ENCODE results near the gene ZNF474. TPM values are rescaled to one million over a fixed set of nuclear protein-coding genes. Genes with fewer than 3 reads are reported as not detected.

The ZNF474 gene
- total and polyA plus RNA-seq, 2 of the 4 experiments (the other 2 are of a cell fraction), result 0.24 to 0.54 TPM

- POLR2A ChIA-PET (ENCODE audit: unreplicated experiment), result no interaction called here
- TF ChIP-seq POLR2A (IDR thresholded peaks at IDR 0.05; ENCODE audit: low read depth, low read length) (no peak), MAZ (IDR thresholded peaks at IDR 0.05; ENCODE audit: borderline replicate concordance, low read depth, low read length) (no peak), MAFK (IDR thresholded peaks at IDR 0.05; ENCODE audit: low read depth, low read length) (no peak), RFX5 (IDR thresholded peaks at IDR 0.05; ENCODE audit: low read depth, low read length) (no peak), BHLHE40 (IDR thresholded peaks at IDR 0.05; ENCODE audit: low read depth, low read length) (no peak), USF2 (IDR thresholded peaks at IDR 0.05; ENCODE audit: low read depth, low read length) (no peak), SMC3 (IDR thresholded peaks at IDR 0.05; ENCODE audit: low read depth, low read length) (no peak), CHD1 (IDR thresholded peaks at IDR 0.05; ENCODE audit: low read depth, low read length) (no peak), FOS (IDR thresholded peaks at IDR 0.05; ENCODE audit: low read depth, low read length) (no peak), RAD21 (IDR thresholded peaks at IDR 0.05; ENCODE audit: low read length) (no peak), RCOR1 (IDR thresholded peaks at IDR 0.05; ENCODE audit: insufficient replicate concordance, low read length) (no peak), CTCF (conservative IDR thresholded peaks at IDR 0.05; ENCODE audit: low read depth, low read length) (no peak), CEBPB (IDR thresholded peaks at IDR 0.05; ENCODE audit: low read depth, low read length) (no peak), NFE2L2 (IDR thresholded peaks at IDR 0.05; ENCODE audit: low read depth, low read length) (no peak), ELK1 (IDR thresholded peaks at IDR 0.05; ENCODE audit: borderline replicate concordance, low read depth, low read length) (no peak)
These were observed 55.4 kb downstream of the ZNF474 start for GRCh38 chr5:122184676-122185255.

More at GRCh38 chr5:122184676-122185255, 55.4 kb downstream of the ZNF474 start:
- Histone ChIP-seq H3K23ac (ENCODE audit: low read depth, low read length) (0 out of 2 replicates have a peak overlapping the region, but pooled peaks have one; percentile 13), H2AFZ (replicated peaks; ENCODE audit: low read length, poor library complexity) (no peak overlapping the region), H2AK9ac (replicated peaks; ENCODE audit: low read depth, low read length, poor library complexity) (no peak overlapping the region), H3K36me3 (ENCODE audit: control insufficient read depth, insufficient read depth, low read length) (no peaks in the 10 kb centered on the region), H3K9me1 (ENCODE audit: insufficient read depth, low read length) (no peaks in the 10 kb centered on the region), H3K4me2 (ENCODE audit: low read depth, low read length) (no peak overlapping the region), H3K4ac (ENCODE audit: low read depth, low read length) (peak overlapping the region; percentile 34), H2AK5ac (ENCODE audit: low read depth, low read length) (peak overlapping the region; percentile 31; the same call in 1 of the 2 replicates), H3K79me1 (ENCODE audit: low read depth in 1 of 2, low read length in 2 of 2) (peaks cover 0 to 3% of the 10 kb centered on the region in 2 experiments; a peak in 1 of 4 replicates), H3K4me1 (ENCODE audit: control insufficient read depth, insufficient read depth, low read length) (peaks cover 11% of the 10 kb centered on the region), H3K9ac (ENCODE audit: low read depth, low read length) (no peak overlapping the region), H2BK15ac (ENCODE audit: low read depth, low read length) (peak overlapping the region; percentile 70; the same call in 2 of the 3 replicates), H4K20me1 (ENCODE audit: insufficient read depth, low read length) (no peaks in the 10 kb centered on the region), H3K9me3 (ENCODE audit: control insufficient read depth, insufficient read depth, low read length) (no peaks in the 10 kb centered on the region), H3K56ac (ENCODE audit: extremely low read depth, insufficient read depth, low read length) (no peak overlapping the region), H3K27ac (ENCODE audit: insufficient read depth, low read length) (no peak overlapping the region), H2BK5ac (ENCODE audit: low read depth, low read length, poor library complexity, severe bottlenecking) (no peak overlapping the region), H3K27me3 (ENCODE audit: control insufficient read depth, insufficient read depth, low read length) (no peaks in the 10 kb centered on the region), H2BK20ac (ENCODE audit: low read depth, low read length) (peak overlapping the region; percentile 17; the same call in 1 of the 2 replicates), H2BK120ac (ENCODE audit: low read depth, low read length) (peak overlapping the region; percentile 54), H3K4me3 (ENCODE audit: insufficient read depth, low read depth, low read length) (no peak overlapping the region), H4K8ac (ENCODE audit: low read depth in 2 of 2, low read length in 2 of 2) (peak overlapping the region; percentile 25 to 56; a peak in 2 of 4 replicates), H3K14ac (replicated peaks; ENCODE audit: low read depth, low read length) (peak overlapping the region; percentile 20; the same call in 1 of the 2 replicates), H4K5ac (ENCODE audit: low read depth, low read length) (no peak overlapping the region), H3K18ac (ENCODE audit: low read depth, low read length) (peak overlapping the region; percentile 55; the same call in 1 of the 2 replicates), H4K91ac (ENCODE audit: insufficient read depth, low read depth, low read length) (peak overlapping the region; percentile 37; the same call in 1 of the 2 replicates)
- CTCF ChIA-PET, result interaction anchor here (0.5 to 0.8 kb wide), 2 partner anchors 11 to 305 kb away, joined by 3 read pairs; no protein-coding TSS in a partner anchor
- dilution Hi-C loops (cut with HindIII; ENCODE audit: low sequenced_read_pairs, unreplicated experiment), result loop anchor here (25.0 kb wide), 1 partner anchor 228 kb away; no protein-coding TSS in a partner anchor
- no CpG with 5 or more reads among the region's 5 CpGs for WGBS, 2 experiments (ENCODE audit: extremely low coverage in 2 of 2, insufficient read length in 1 of 2)
- intact Hi-C loops (cut with micrococcal nuclease), result no loop called here
- BruUV-seq (replicated peaks), result no TSS peak
- in situ Hi-C loops (cut with MboI; ENCODE audit: low sequenced_read_pairs), result no loop called here
- DNase-seq, result no peak
- no peak for ATAC-seq (ENCODE audit: low read depth)
